Measurements from ENCODE around the gene ICOS.

DNA sequence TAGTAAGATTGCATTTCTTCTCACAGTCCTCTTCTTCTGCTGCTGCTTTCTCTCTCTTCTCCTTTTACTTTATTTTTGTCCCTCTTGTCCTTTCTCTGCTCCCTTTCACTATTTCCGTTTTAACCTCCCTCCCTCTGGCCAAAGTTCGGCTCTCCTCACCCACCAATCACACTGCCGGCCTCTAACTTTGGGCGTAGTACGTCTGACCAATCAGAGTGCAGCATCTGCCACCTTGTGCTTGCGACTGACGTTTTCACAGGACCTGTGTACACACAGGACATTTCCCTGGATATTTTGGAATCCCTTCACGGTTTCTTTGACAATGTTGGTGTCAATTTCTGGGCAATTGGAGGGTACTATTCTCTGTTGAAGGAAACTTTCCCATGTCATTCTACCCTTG lies 22.6 kb upstream of the ICOS start:
- TF ChIP-seq POLR2A (IDR thresholded peaks at IDR 0.05; ENCODE audit: low read length) (no peak), GATA1 (IDR thresholded peaks at IDR 0.05; ENCODE audit: low read depth, low read length) (no peak)
